Cardiac muscle cell (in vitro differentiated cells and primary cell): ENCODE results near the gene TRPC1. TPM values are rescaled to one million over a fixed set of nuclear protein-coding genes. Genes with fewer than 3 reads are reported as not detected.
A peak's percentile ranks its signal among the peaks of the same experiment; 100 is the strongest.
"Not testable (repeated sequence)": the region's sequence is repeated elsewhere in the genome, so short reads cannot be mapped to it uniquely, and the experiment has no call there.

Experiments
- DNase-seq, 2 donors: peaks; one replicate each; pipeline versions ENCODE4 v3.0.0 to v3.0.0-alpha.2; 2010 to 2017; ENCODE audit warnings: low read depth in 1 of 2, low spot score in 1 of 2
- H3K27ac ChIP-seq: fragments of 200-600 bp; sonication (generic); 2 replicates; pipeline ENCODE4 v1.5.1; 2016
- H3K27me3 ChIP-seq: fragments of 200-600 bp; sonication (generic); 2 replicates; pipeline ENCODE4 v1.6.0; 2016; ENCODE audit warnings: control low read depth
- H3K36me3 ChIP-seq: fragments of 200-600 bp; sonication (generic); 2 replicates; pipeline ENCODE4 v1.5.1; 2016; ENCODE audit warnings: control low read depth
- H3K4me1 ChIP-seq: fragments of 200-600 bp; sonication (generic); 2 replicates; pipeline ENCODE4 v1.8.1; 2017; ENCODE audit warnings: low read depth, mild to moderate bottlenecking, mixed run types
- H3K4me3 ChIP-seq: fragments of 200-600 bp; sonication (generic); 2 replicates; pipeline ENCODE4 v1.5.1; 2016; ENCODE audit warnings: mild to moderate bottlenecking
- H3K9me3 ChIP-seq: fragments of 200-600 bp; sonication (generic); 2 replicates; pipeline ENCODE4 v1.5.1; 2017; ENCODE audit warnings: low read depth, mild to moderate bottlenecking, control low read depth
- polyA plus RNA-seq: library from polyadenylated mRNA; unstranded; fragments of >200 nt; fragmentation: Nextera tagmentation; extraction: Ambion mirVana; gene quantifications from 2 replicates; pipeline ENCODE4 v1.2.1, GENCODE V29; 2016
- total RNA-seq: library from RNA; depleted of rRNA; stranded (reverse); fragments of >200 nt; gene quantifications from 2 replicates; pipeline ENCODE4 v1.2.3, GENCODE V29; 2016
- TF ChIP-seq, protein P1 (sequence below): IDR thresholded peaks from 2 replicates; pipeline ENCODE4 v1.5.1; 2012; ENCODE audit warnings: low read depth, mild to moderate bottlenecking, low read length

The TRPC1 gene
- total and polyA plus RNA-seq, 2 experiments from 2014 or later = 17.9 to 64.9 TPM

DNA sequence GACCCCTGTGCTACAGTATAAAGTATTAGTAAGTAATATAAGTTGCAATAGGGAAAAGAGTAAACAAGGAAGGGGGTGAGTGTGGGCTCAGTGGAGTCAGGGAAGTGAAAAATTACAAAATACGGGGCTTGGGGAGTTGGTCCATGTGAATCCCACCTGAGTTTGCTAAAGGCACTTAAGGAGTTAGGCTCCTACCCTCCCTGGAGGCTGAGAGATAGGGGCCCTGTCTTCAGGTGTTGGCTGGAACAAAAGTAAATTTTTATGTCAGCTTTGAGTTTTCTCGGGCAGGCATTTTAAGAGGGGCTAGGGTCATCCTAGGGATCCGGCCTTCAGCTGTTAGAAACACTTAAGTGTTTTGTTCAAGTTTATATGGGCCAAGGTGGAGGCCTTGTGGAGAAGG, 8.2 kb downstream of the TRPC1 start:
- no peaks in the 10 kb centered on the region for H3K9me3 ChIP-seq
- H3K4me1 ChIP-seq = peaks cover 18% of the 10 kb centered on the region
- peak overlapping the region; percentile 25 for H3K27ac ChIP-seq
- TF ChIP-seq, protein P1, sequence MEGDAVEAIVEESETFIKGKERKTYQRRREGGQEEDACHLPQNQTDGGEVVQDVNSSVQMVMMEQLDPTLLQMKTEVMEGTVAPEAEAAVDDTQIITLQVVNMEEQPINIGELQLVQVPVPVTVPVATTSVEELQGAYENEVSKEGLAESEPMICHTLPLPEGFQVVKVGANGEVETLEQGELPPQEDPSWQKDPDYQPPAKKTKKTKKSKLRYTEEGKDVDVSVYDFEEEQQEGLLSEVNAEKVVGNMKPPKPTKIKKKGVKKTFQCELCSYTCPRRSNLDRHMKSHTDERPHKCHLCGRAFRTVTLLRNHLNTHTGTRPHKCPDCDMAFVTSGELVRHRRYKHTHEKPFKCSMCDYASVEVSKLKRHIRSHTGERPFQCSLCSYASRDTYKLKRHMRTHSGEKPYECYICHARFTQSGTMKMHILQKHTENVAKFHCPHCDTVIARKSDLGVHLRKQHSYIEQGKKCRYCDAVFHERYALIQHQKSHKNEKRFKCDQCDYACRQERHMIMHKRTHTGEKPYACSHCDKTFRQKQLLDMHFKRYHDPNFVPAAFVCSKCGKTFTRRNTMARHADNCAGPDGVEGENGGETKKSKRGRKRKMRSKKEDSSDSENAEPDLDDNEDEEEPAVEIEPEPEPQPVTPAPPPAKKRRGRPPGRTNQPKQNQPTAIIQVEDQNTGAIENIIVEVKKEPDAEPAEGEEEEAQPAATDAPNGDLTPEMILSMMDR = no peak
- H3K4me3 ChIP-seq = no peak overlapping the region
- peaks cover 2% of the 10 kb centered on the region for H3K36me3 ChIP-seq
- no peaks in the 10 kb centered on the region for H3K27me3 ChIP-seq
- no peak for DNase-seq

GRCh38 chr3:142734834-142735233, 11.0 kb downstream of the TRPC1 start:
- Histone ChIP-seq H3K4me1 (peaks cover 18% of the 10 kb centered on the region), H3K27me3 (no peaks in the 10 kb centered on the region), H3K27ac (no peak overlapping the region), H3K36me3 (peaks cover 2% of the 10 kb centered on the region), H3K9me3 (no peaks in the 10 kb centered on the region), H3K4me3 (no peak overlapping the region)
- TF ChIP-seq, protein P1 = no peak
- no peak for DNase-seq

- no peak overlapping the region for H3K4me3 ChIP-seq
- peaks cover 2% of the 10 kb centered on the region for H3K36me3 ChIP-seq
- peaks cover 18% of the 10 kb centered on the region for H3K4me1 ChIP-seq
- peak overlapping the region; percentile 17 for H3K27ac ChIP-seq
- no peaks in the 10 kb centered on the region for H3K27me3 ChIP-seq
- H3K9me3 ChIP-seq = no peaks in the 10 kb centered on the region
- DNase-seq = no peak
- TF ChIP-seq, protein P1 = no peak
Measured at GRCh38 chr3:142735462-142735861, 11.6 kb downstream of the TRPC1 start.

GRCh38 chr3:142738396-142738795, 14.6 kb downstream of the TRPC1 start:
- H3K4me3 ChIP-seq = no peak overlapping the region
- no peak overlapping the region for H3K27ac ChIP-seq
- no peaks in the 10 kb centered on the region for H3K27me3 ChIP-seq
- no peak for DNase-seq
- no peaks in the 10 kb centered on the region for H3K36me3 ChIP-seq
- no peaks in the 10 kb centered on the region for H3K9me3 ChIP-seq
- TF ChIP-seq, protein P1 = no peak
- H3K4me1 ChIP-seq = peaks cover 15% of the 10 kb centered on the region

DNA sequence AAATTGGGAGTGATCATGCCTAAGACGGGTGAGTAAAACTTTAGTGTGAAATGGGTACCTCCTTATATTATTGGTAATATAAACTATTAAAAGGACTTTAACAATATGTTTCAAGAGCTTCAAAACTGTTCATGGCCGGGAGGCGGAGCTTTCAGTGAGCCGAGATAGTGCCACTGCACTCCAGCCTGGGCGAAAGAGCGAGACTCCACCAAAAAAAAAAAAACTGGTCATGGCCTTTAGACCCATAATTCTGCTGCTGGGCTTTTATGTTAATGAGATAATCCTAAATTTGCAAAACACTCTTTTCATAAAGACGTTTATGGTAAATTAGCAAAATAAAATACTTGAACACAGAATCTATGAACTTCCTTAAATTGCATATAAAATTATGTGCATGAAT, 22.8 kb downstream of the TRPC1 start:
- H3K4me1 ChIP-seq = no peaks in the 10 kb centered on the region
- no peaks in the 10 kb centered on the region for H3K9me3 ChIP-seq
- TF ChIP-seq, protein P1 = no peak
- H3K4me3 ChIP-seq = no peak overlapping the region
- H3K27ac ChIP-seq = no peak overlapping the region
- H3K27me3 ChIP-seq = no peaks in the 10 kb centered on the region
- peaks cover 15% of the 10 kb centered on the region for H3K36me3 ChIP-seq
- DNase-seq = no peak

GRCh38 chr3:142750531-142750930, 26.7 kb downstream of the TRPC1 start:
- not testable (repeated sequence) for H3K4me3 ChIP-seq, H3K27ac ChIP-seq, DNase-seq, H3K9me3 ChIP-seq, H3K4me1 ChIP-seq, H3K27me3 ChIP-seq
- peaks cover 15% of the 10 kb centered on the region for H3K36me3 ChIP-seq

- H3K4me1 ChIP-seq, DNase-seq, H3K9me3 ChIP-seq, H3K27me3 ChIP-seq, H3K4me3 ChIP-seq, H3K27ac ChIP-seq: not testable (repeated sequence)
- H3K36me3 ChIP-seq = peaks cover 15% of the 10 kb centered on the region
Measured at GRCh38 chr3:142752605-142753004, 28.8 kb downstream of the TRPC1 start.
